K562 (cell line): ENCODE measurements around the gene CNPPD1. TPM values are rescaled to one million over a fixed set of nuclear protein-coding genes. Genes with fewer than 3 reads are reported as not detected.
A peak's percentile ranks its signal among the peaks of the same experiment; 100 is the strongest.

Experiments used
- BRCA1 ChIP-seq, 2 experiments: fragments of 450-650 bp in 1 of 2; sonication (generic) in 1 of 2; formaldehyde crosslinking in 1 of 2; IDR thresholded peaks; 2 replicates each; pipeline versions ENCODE4 v1.5.0 to v1.6.1; 2017 to 2020; ENCODE audit warnings: mild to moderate bottlenecking in 1 of 2, missing genetic modification reagents in 1 of 2
- HLTF ChIP-seq: fragments of 450-650 bp; IDR thresholded peaks from 2 replicates; pipeline ENCODE4 v1.6.1; 2016
- KLF13 ChIP-seq: fragments of 450-650 bp; IDR thresholded peaks from 2 replicates; pipeline ENCODE4 v1.6.1; 2016; ENCODE audit warnings: missing genetic modification characterization, low read depth, mild to moderate bottlenecking, missing compliant biosample characterization, moderate library complexity, borderline replicate concordance
- ZMIZ1 ChIP-seq, 2 experiments: fragments of 150-350 bp in 1 of 2; IDR thresholded peaks; 2 replicates each; pipeline ENCODE4 v1.6.1; 2012 to 2016; ENCODE audit warnings: low read depth in 2 of 2, low read length in 2 of 2, mild to moderate bottlenecking in 1 of 2, moderate library complexity in 1 of 2
- ZNF280B ChIP-seq: fragments of 250-450 bp; sonication (Bioruptor Pico); IDR thresholded peaks from 2 replicates; pipeline ENCODE4 v1.5.1; 2021; ENCODE audit warnings: mild to moderate bottlenecking
- ZNF407 ChIP-seq: fragments of 450-650 bp; IDR thresholded peaks from 2 replicates; pipeline ENCODE4 v1.6.1; 2016; ENCODE audit warnings: low read depth
- ZNF512 ChIP-seq: IDR thresholded peaks from 2 replicates; pipeline ENCODE4 v1.6.1; 2016; ENCODE audit warnings: missing genetic modification characterization, missing compliant biosample characterization
- polyA plus RNA-seq, 8 experiments: library from polyadenylated mRNA; depleted of rRNA in 4 of 8; stranded (reverse) in 5 of 8; unstranded in 3 of 8; fragments of >200 nt; fragmentation: Nextera tagmentation in 2 of 8; fragmentation: Illumina TruSeq in 1 of 8; extraction: Ambion mirVana in 2 of 8; extraction: Trizol in 1 of 8; gene quantifications; 2 replicates each; pipeline versions ENCODE4 v1.2.1 to v1.2.3, GENCODE V29; 2011 to 2014; ENCODE audit warnings: inconsistent platforms in 1 of 8, missing spikeins in 1 of 8
- total RNA-seq, 7 experiments: library from RNA; depleted of rRNA in 6 of 7; stranded (reverse); fragments of >200 nt in 6 of 7; fragmentation: Illumina TruSeq in 2 of 7; extraction: Trizol in 2 of 7; gene quantifications; 2 replicates each; pipeline versions ENCODE4 v1.2.1 to v1.2.3, GENCODE V29; 2011 to 2021; ENCODE audit warnings: low replicate concordance in 1 of 7
- TF ChIP-seq, protein P1 (sequence below), 3 experiments: fragments of 200-800 bp in 1 of 3; sonication (Bioruptor generic) in 1 of 3; sonication (generic) in 1 of 3; formaldehyde crosslinking in 1 of 3; IDR thresholded peaks; 2 replicates each; pipeline versions ENCODE4 v1.6.1 to v1.8.0; 2016 to 2022; ENCODE audit warnings: mild to moderate bottlenecking in 2 of 3, missing compliant biosample characterization in 2 of 3, missing genetic modification characterization in 2 of 3, missing genetic modification reagents in 1 of 3

Gene CNPPD1
- total and polyA plus RNA-seq, 9 of the 15 experiments (the other 6 are each of a cell fraction or from before 2014, with no cell fraction given) = 9.9 to 53.5 (median 27.0) TPM

DNA sequence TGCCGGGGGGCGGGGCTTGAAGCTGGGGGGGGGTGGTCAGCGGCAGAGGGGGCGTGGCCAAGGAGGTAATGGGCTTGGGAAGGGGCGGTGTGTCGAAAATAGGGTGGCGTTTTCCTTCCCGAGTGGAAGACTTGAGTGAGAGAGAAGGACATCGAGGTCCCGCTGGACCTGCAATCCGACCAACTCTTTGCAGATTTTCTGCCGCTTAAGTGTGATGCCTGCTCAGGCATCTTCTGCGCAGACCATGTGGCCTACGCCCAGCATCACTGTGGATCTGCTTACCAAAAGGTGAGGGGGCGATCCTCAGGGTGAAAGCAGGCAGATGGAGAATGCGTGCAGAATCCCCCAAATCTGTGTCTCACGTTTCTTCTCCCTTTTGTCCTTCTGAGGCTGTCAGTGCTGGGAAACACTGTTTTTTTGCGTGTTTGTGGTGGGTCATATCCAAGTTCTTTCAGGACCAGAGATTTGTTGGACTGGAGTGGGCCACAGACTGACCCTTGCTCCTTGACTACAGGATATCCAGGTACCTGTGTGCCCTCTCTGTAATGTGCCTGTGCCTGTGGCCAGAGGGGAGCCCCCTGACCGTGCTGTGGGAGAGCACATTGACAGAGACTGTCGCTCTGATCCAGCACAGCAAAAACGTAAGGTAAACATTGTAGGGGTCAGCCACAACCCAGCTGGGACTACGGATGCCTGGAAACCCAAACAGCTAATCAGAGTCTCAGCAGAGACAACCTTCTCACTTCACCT, 30.6 kb upstream of the CNPPD1 start (continued):
- TF ChIP-seq ZMIZ1 (IDR thresholded peaks at IDR 0.05; ENCODE audit: low read depth in 2 of 2, low read length in 2 of 2) (no peak), KLF13 (tag) (no peak), BRCA1 (IDR thresholded peaks at IDR 0.05) (no peak), BRCA1 (CRISPR knock-in tag; IDR thresholded peaks at IDR 0.05) (no peak), ZNF280B (no peak), HLTF (no peak), ZNF407 (peak; percentile 49; the same call in 1 of the 2 replicates), ZNF512 (no peak)
- TF ChIP-seq, protein P1, sequence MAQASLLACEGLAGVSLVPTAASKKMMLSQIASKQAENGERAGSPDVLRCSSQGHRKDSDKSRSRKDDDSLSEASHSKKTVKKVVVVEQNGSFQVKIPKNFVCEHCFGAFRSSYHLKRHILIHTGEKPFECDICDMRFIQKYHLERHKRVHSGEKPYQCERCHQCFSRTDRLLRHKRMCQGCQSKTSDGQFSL (CRISPR knock-in tag; IDR thresholded peaks at IDR 0.05) = peak; percentile 12; the same call in 1 of the 2 replicates
- TF ChIP-seq, protein P1 (tag; IDR thresholded peaks at IDR 0.05) = no peak; a peak in 1 of 4 replicates
